H1 (cell line): ENCODE measurements around the gene PACC1. TPM values are rescaled to one million over a fixed set of nuclear protein-coding genes. Genes with fewer than 3 reads are reported as not detected.

ENCODE experiments used
- CTCF ChIA-PET: fragments of 300-600 bp; sonication (Branson Sonifier 250); formaldehyde crosslinking; loops from one replicate; lab custom pipeline; 2021; ENCODE audit not compliant: partially characterized antibody; lab: Charles Lee
- POLR2A ChIA-PET: fragments of 300-600 bp; sonication (Branson Sonifier 250); formaldehyde crosslinking; loops from one replicate; lab custom pipeline; 2021; ENCODE audit warnings: inconsistent platforms; ENCODE audit not compliant: partially characterized antibody; lab: Charles Lee
- DNase-seq, 2 experiments: peaks; one replicate each; pipeline versions ENCODE4 v3.0.0 to v3.0.0-alpha.2; 2010 to 2022; ENCODE audit warnings: low spot score in 2 of 2, low read depth in 1 of 2, mixed read lengths in 1 of 2
- FAIRE-seq: peaks from 2 replicates; lab custom pipeline; 2011; peaks lifted over from hg19 to GRCh38; lab: Jason Lieb, UNC
- H2AFZ ChIP-seq: 2 replicates; pipeline ENCODE4 v1.8.1; 2012; ENCODE audit warnings: low read length, inconsistent platforms
- H2AK5ac ChIP-seq: 2 replicates; pipeline ENCODE4 v1.6.1; 2013; ENCODE audit warnings: low read depth, low read length
- H2BK120ac ChIP-seq: replicated peaks from 2 replicates; pipeline ENCODE3; 2013; ENCODE audit warnings: low read depth, low read length, inconsistent platforms
- H2BK12ac ChIP-seq: 2 replicates; pipeline ENCODE4 v1.6.1; 2013; ENCODE audit warnings: low read depth, low read length
- H2BK15ac ChIP-seq: 2 replicates; pipeline ENCODE4 v1.6.1; 2013; ENCODE audit warnings: low read length
- H2BK20ac ChIP-seq: 2 replicates; pipeline ENCODE4 v1.6.1; 2013; ENCODE audit warnings: low read length
- H2BK5ac ChIP-seq: 2 replicates; pipeline ENCODE4 v1.6.1; 2013; ENCODE audit warnings: low read depth, low read length
- H3K14ac ChIP-seq: 2 replicates; pipeline ENCODE4 v1.6.1; 2013; ENCODE audit warnings: inconsistent platforms; ENCODE audit not compliant: insufficient read length
- H3K18ac ChIP-seq: 2 replicates; pipeline ENCODE4 v1.6.1; 2013; ENCODE audit warnings: low read length; ENCODE audit errors: extremely low read depth
- H3K23ac ChIP-seq: 2 replicates; pipeline ENCODE4 v1.6.1; 2013; ENCODE audit warnings: inconsistent platforms; ENCODE audit not compliant: insufficient read length
- H3K23me2 ChIP-seq: 2 replicates; pipeline ENCODE4 v1.6.1; 2013; ENCODE audit warnings: low read depth, low read length
- H3K27ac ChIP-seq: 2 replicates; pipeline ENCODE4 v1.6.1; 2011; ENCODE audit warnings: low read depth, low read length, inconsistent platforms
- H3K27me3 ChIP-seq, 4 experiments: replicated peaks in 1 of 4; 1 replicate in 1 of 4; 2 replicates in 3 of 4; pipeline versions ENCODE4 v1.6.1 to v1.8.1; 2011 to 2013; ENCODE audit warnings: low read length in 3 of 4, mild to moderate bottlenecking in 3 of 4, inconsistent platforms in 2 of 4, mixed read lengths in 2 of 4, moderate library complexity in 1 of 4; ENCODE audit not compliant: control insufficient read depth in 3 of 4, insufficient read depth in 3 of 4; ENCODE audit errors: extremely low read depth in 1 of 4
- H3K36me3 ChIP-seq, 4 experiments: 2 replicates each; pipeline versions ENCODE4 v1.6.1 to v1.8.1; 2011 to 2013; ENCODE audit warnings: mild to moderate bottlenecking in 4 of 4, low read length in 3 of 4, moderate library complexity in 2 of 4, control low read depth in 1 of 4, inconsistent platforms in 1 of 4; ENCODE audit not compliant: insufficient read depth in 4 of 4, control insufficient read depth in 2 of 4
- H3K4ac ChIP-seq: replicated peaks from 2 replicates; pipeline ENCODE3; 2013; ENCODE audit warnings: low read length, low read depth, mixed read lengths, inconsistent platforms; ENCODE audit not compliant: insufficient read length
- H3K4me1 ChIP-seq, 4 experiments: replicated peaks in 1 of 4; 1 replicate in 1 of 4; 2 replicates in 3 of 4; pipeline versions ENCODE4 v1.6.1 to v1.8.1; 2011 to 2013; ENCODE audit warnings: low read length in 3 of 4, inconsistent platforms in 2 of 4, mixed read lengths in 1 of 4; ENCODE audit not compliant: insufficient read depth in 4 of 4, control insufficient read depth in 3 of 4
- H3K4me2 ChIP-seq, 2 experiments: 2 replicates each; pipeline versions ENCODE4 v1.6.1 to v1.8.1; 2011 to 2013; ENCODE audit warnings: low read depth in 2 of 2, low read length in 2 of 2, control low read depth in 1 of 2, inconsistent platforms in 1 of 2, mild to moderate bottlenecking in 1 of 2; ENCODE audit not compliant: insufficient read depth in 1 of 2
- H3K4me3 ChIP-seq, 4 experiments: fragments of 200-600, 300-600 bp in 1 of 4; sonication (generic), shearing (Covaris generic), sonication (Bioruptor Twin) in 1 of 4; 2 replicates each; pipeline versions ENCODE4 v1.5.1 to v1.8.1; 2011 to 2016; ENCODE audit warnings: low read length in 4 of 4, low read depth in 3 of 4, control low read depth in 2 of 4, inconsistent platforms in 2 of 4, mild to moderate bottlenecking in 2 of 4, mixed read lengths in 1 of 4, moderate library complexity in 1 of 4; ENCODE audit not compliant: insufficient read depth in 2 of 4; ENCODE audit errors: extremely low read depth in 1 of 4
- H3K56ac ChIP-seq: replicated peaks from 2 replicates; pipeline ENCODE3; 2013; ENCODE audit warnings: low read depth, mild to moderate bottlenecking, mixed read lengths, low read length, inconsistent platforms; ENCODE audit not compliant: insufficient read length
- H3K79me1 ChIP-seq: 2 replicates; pipeline ENCODE4 v1.6.1; 2013; ENCODE audit warnings: low read depth, low read length, control low read depth
- H3K79me2 ChIP-seq, 2 experiments: 2 replicates each; pipeline versions ENCODE4 v1.6.1 to v1.8.1; 2012 to 2013; ENCODE audit warnings: low read length in 2 of 2, mild to moderate bottlenecking in 2 of 2, inconsistent platforms in 1 of 2; ENCODE audit not compliant: insufficient read depth in 2 of 2, control insufficient read depth in 1 of 2
- H3K9ac ChIP-seq, 4 experiments: replicated peaks in 1 of 4; 1 replicate in 1 of 4; 2 replicates in 3 of 4; pipeline versions ENCODE4 v1.6.1 to v1.8.1; 2011 to 2013; ENCODE audit warnings: low read depth in 3 of 4, low read length in 3 of 4, control low read depth in 2 of 4, mild to moderate bottlenecking in 2 of 4, moderate library complexity in 2 of 4, inconsistent platforms in 1 of 4; ENCODE audit errors: extremely low read depth in 1 of 4
- H3K9me3 ChIP-seq, 2 experiments: 2 replicates each; pipeline versions ENCODE4 v1.6.1 to v1.8.1; 2012 to 2013; ENCODE audit warnings: mild to moderate bottlenecking in 2 of 2, moderate library complexity in 2 of 2, control low read depth in 1 of 2, inconsistent platforms in 1 of 2, low read depth in 1 of 2, low read length in 1 of 2, mixed read lengths in 1 of 2; ENCODE audit not compliant: insufficient read depth in 2 of 2
- H4K20me1 ChIP-seq, 2 experiments: replicated peaks in 1 of 2; 2 replicates each; pipeline versions ENCODE3 to v1.8.1; 2011 to 2013; ENCODE audit warnings: inconsistent platforms in 2 of 2, low read length in 2 of 2, mild to moderate bottlenecking in 1 of 2; ENCODE audit not compliant: insufficient read depth in 2 of 2, control insufficient read depth in 1 of 2
- H4K5ac ChIP-seq: 2 replicates; pipeline ENCODE4 v1.6.1; 2013; ENCODE audit warnings: low read length, low read depth, mixed read lengths, inconsistent platforms; ENCODE audit not compliant: insufficient read length
- H4K8ac ChIP-seq: 2 replicates; pipeline ENCODE4 v1.8.0; 2013; ENCODE audit warnings: mild to moderate bottlenecking, moderate library complexity, low read length, inconsistent platforms; ENCODE audit not compliant: insufficient read depth; ENCODE audit errors: extremely low read depth
- H4K91ac ChIP-seq: replicated peaks from 2 replicates; pipeline ENCODE3; 2013; ENCODE audit warnings: low read length, mixed read lengths, inconsistent platforms; ENCODE audit not compliant: insufficient read length
- ASH2L ChIP-seq: fragments of 200-600, 300-600 bp; sonication (generic); IDR thresholded peaks from one replicate; pipeline ENCODE4 v1.7.1; 2017; ENCODE audit warnings: low read length
- HDAC2 ChIP-seq, 2 experiments: fragments of 300-600 bp in 1 of 2; sonication (generic) in 1 of 2; IDR thresholded peaks; 2 replicates each; pipeline ENCODE4 v1.6.1; 2011 to 2012; ENCODE audit warnings: low read depth in 2 of 2, low read length in 2 of 2, mild to moderate bottlenecking in 2 of 2, moderate library complexity in 2 of 2, borderline replicate concordance in 1 of 2, inconsistent platforms in 1 of 2
- KDM4A ChIP-seq: IDR thresholded peaks from one replicate; pipeline ENCODE4 v1.7.1; 2012; ENCODE audit warnings: low read depth, mild to moderate bottlenecking, moderate library complexity, low read length, inconsistent platforms; ENCODE audit not compliant: severe bottlenecking
- PHF8 ChIP-seq: fragments of 200-600 bp; sonication (generic); conservative IDR thresholded peaks from 2 replicates; pipeline ENCODE4 v1.7.1; 2012; ENCODE audit warnings: low read depth, mild to moderate bottlenecking, inconsistent platforms, low read length, moderate library complexity
- RXRA ChIP-seq: IDR thresholded peaks from 2 replicates; pipeline ENCODE4 v1.6.1; 2011; ENCODE audit warnings: low read depth, mild to moderate bottlenecking, low read length, moderate library complexity; ENCODE audit not compliant: insufficient read depth
- SIN3A ChIP-seq, 2 experiments: IDR thresholded peaks in 1 of 2; conservative IDR thresholded peaks in 1 of 2; 2 replicates each; pipeline ENCODE4 v1.6.1; 2011 to 2012; ENCODE audit warnings: low read length in 2 of 2, improper control_type of control experiment in 1 of 2, low read depth in 1 of 2, mild to moderate bottlenecking in 1 of 2
- SUZ12 ChIP-seq: fragments of 200-600 bp; sonication (generic); IDR thresholded peaks from 2 replicates; pipeline ENCODE4 v1.6.1; 2012; ENCODE audit warnings: mild to moderate bottlenecking, inconsistent platforms, low read length, moderate library complexity, mixed read lengths
- TAF1 ChIP-seq: IDR thresholded peaks from 2 replicates; pipeline ENCODE4 v1.6.1; 2011; ENCODE audit warnings: mild to moderate bottlenecking, low read depth, low read length
- YY1 ChIP-seq: IDR thresholded peaks from 2 replicates; pipeline ENCODE4 v1.6.1; 2011; ENCODE audit warnings: low read depth, mild to moderate bottlenecking, low read length
- WGBS, 2 experiments: shearing (Covaris generic) in 1 of 2; methylation state at CpG; one replicate each; pipeline versions ENCODE4 v1.1.6 to v1.1.7; 2013 to 2015; ENCODE audit warnings: low lambda C conversion rate in 2 of 2, mixed read lengths in 2 of 2, inconsistent platforms in 1 of 2, low coverage in 1 of 2, missing lambda C conversion rate in 1 of 2; ENCODE audit not compliant: insufficient replicate concordance in 2 of 2, insufficient coverage in 1 of 2, insufficient read length in 1 of 2; ENCODE audit errors: extremely low coverage in 1 of 2, missing lambda C conversion rate in 1 of 2; 5-methylcytosine and 5-hydroxymethylcytosine counted together
- polyA plus RNA-seq, 7 experiments: library from polyadenylated mRNA; depleted of rRNA in 3 of 7; stranded (reverse) in 5 of 7; unstranded in 2 of 7; fragments of >200 nt in 5 of 7; fragments of 200-250 nt in 2 of 7; gene quantifications; 1 replicate in 5 of 7; 2 replicates in 1 of 7; 4 replicates in 1 of 7; pipeline versions ENCODE4 v1.2.1 to v1.2.3, GENCODE V29; 2011 to 2013; ENCODE audit warnings: missing spikeins in 2 of 7, mixed read lengths in 2 of 7
- total RNA-seq: library from RNA; stranded (reverse); fragmentation: NEBNext Ultra II Directional; extraction: Animal tissue kit (Norgen Biotek cat#: 25700); gene quantifications from 2 replicates; pipeline ENCODE4 v1.2.1, GENCODE V29; 2021

PACC1 gene
- total and polyA plus RNA-seq, 2 of the 8 experiments (the other 6 are each of a cell fraction or from before 2014, with no cell fraction given), result 18.8 to 23.5 TPM

DNA sequence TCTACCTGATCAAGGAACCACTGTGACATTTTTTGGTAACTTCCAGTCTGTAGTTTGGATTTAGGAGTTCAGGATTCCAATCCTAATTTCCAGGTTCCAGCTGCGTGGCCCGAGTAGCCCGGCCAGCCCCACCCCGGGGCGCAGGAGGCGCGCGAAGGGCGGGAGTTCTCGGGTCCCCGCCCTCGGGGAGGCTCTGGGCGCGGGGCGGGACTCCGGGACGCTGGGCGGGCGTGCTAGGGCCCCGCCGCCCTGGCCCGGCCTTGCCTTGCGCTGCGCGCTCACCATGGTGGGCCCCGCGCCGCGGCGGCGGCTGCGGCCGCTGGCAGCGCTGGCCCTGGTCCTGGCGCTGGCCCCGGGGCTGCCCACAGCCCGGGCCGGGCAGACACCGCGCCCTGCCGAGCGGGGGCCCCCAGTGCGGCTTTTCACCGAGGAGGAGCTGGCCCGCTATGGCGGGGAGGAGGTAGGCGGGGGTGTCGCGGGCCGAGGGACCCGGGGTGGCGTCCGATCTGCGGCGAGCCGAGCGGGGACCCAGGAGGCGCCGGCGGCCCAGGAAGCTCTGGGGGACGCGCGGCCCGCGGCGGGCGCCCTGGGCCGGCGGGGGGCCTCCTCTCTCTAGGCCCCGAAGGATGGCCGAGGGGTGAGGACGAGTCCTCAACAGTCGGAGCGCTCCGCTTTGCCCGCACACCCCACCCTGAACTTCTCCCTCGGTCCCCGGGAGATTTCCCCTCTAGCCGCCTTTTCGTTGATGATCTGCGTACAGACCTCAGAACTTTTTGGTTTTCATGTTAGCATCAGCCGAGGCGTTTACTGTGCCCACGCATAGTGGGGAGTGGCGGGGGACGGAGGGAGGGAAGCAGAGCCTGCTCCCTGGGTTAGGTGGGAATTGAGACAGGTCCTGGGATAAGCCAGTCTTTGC is 18.2 kb upstream of the PACC1 start, which contains the start of gene NENF:
NENF (plus strand) TSS at position 260 of the 916 bp plus-strand sequence; CDS start at position 284, 24 bp downstream.
- H2BK20ac ChIP-seq, result no peak within 1 kb of the TSS
- H3K36me3 ChIP-seq, result no peaks in the 10 kb centered on the region
- CTCF ChIA-PET, result interaction anchor here (0.9 to 1.9 kb wide), 3 partner anchors 17 to 24 kb away, joined by 4 to 11 read pairs (median 4); no protein-coding TSS in a partner anchor
- H3K79me1 ChIP-seq, result no peaks in the 10 kb centered on the region; the same call in 1 of the 2 replicates
- no peak within 1 kb of the TSS for H4K5ac ChIP-seq
- H3K23ac ChIP-seq, result no peak within 1 kb of the TSS
- H3K23me2 ChIP-seq, result peaks cover 2% of the 10 kb centered on the region; the same call in 1 of the 2 replicates
- no peak within 1 kb of the TSS for H2BK15ac ChIP-seq
- no peak within 1 kb of the TSS for H3K14ac ChIP-seq
- H3K4me3 ChIP-seq, result peak within 1 kb of the TSS; percentile 51 to 75 (median 55)
- H4K8ac ChIP-seq, result no peak within 1 kb of the TSS
- no peaks in the 10 kb centered on the region; a peak in 2 of 7 replicates for H3K27me3 ChIP-seq
- no peaks in the 10 kb centered on the region for H3K9me3 ChIP-seq
- peaks cover 3 to 5% (median 3%) of the 10 kb centered on the region in 4 experiments; a peak in 3 of 7 replicates for H3K4me1 ChIP-seq
- no peak within 1 kb of the TSS for H3K56ac ChIP-seq
- H2BK5ac ChIP-seq, result no peak within 1 kb of the TSS
- no peak within 1 kb of the TSS for H2BK12ac ChIP-seq
- no peak within 1 kb of the TSS for H3K27ac ChIP-seq
- peak within 1 kb of the TSS; percentile 45 for H2AFZ ChIP-seq
- no peaks in the 10 kb centered on the region; a peak in 1 of 4 replicates for H3K79me2 ChIP-seq
- no peak for FAIRE-seq
- no peak within 1 kb of the TSS for H3K18ac ChIP-seq
- POLR2A ChIA-PET, result interaction anchor here (1.1 kb wide), 1 partner anchor 177 kb away, joined by 3 read pairs; no protein-coding TSS in a partner anchor
- H3K9ac ChIP-seq, result peak within 1 kb of the TSS in 2 of 4 experiments; percentile 25 to 73; a peak in 2 of 7 replicates
- H4K91ac ChIP-seq, result no peak within 1 kb of the TSS
- no peak within 1 kb of the TSS for H2BK120ac ChIP-seq
- peak within 1 kb of the TSS; percentile 60 to 85 for H3K4me2 ChIP-seq
- no peaks in the 10 kb centered on the region for H4K20me1 ChIP-seq
- no peak within 1 kb of the TSS for H2AK5ac ChIP-seq
- H3K4ac ChIP-seq, result no peak within 1 kb of the TSS
- DNase-seq, result peak in 1 of 2 experiments; percentile 79
- 2% methylated on average over 37 of the region's 86 CpGs; no CpG with 5 or more reads in 1 of the 2 experiments for WGBS, 2 experiments
- TF ChIP-seq PHF8, result peak; percentile 58; the same call in 1 of the 2 replicates
- peak; percentile 29; the same call in 1 of the 2 replicates for TF ChIP-seq TAF1
- TF ChIP-seq ASH2L, result peak; percentile 20
- peak; percentile 35; the same call in 1 of the 2 replicates for TF ChIP-seq YY1
- TF ChIP-seq SUZ12, result 0 out of 2 replicates have a peak, but pooled peaks have one; percentile 34
- TF ChIP-seq RXRA, result no peak
- TF ChIP-seq SIN3A (conservative IDR thresholded peaks at IDR 0.05 in 1 of 2, IDR thresholded peaks at IDR 0.05 in 1 of 2; ENCODE audit: low read depth in 1 of 2, low read length in 2 of 2), result peak in 1 of 2 experiments; percentile 53; a peak in 1 of 4 replicates
- peak in 1 of 2 experiments; percentile 39; a peak in 1 of 4 replicates for TF ChIP-seq HDAC2 (IDR thresholded peaks at IDR 0.05; ENCODE audit: borderline replicate concordance in 1 of 2, low read depth in 2 of 2, low read length in 2 of 2)
- peak; percentile 73 for TF ChIP-seq KDM4A
